Retinal pigment epithelial cell (primary cell): ENCODE measurements around the gene SDK1.

Experiments
- DNase-seq: peaks from one replicate; pipeline ENCODE4 v3.0.0-alpha.2; 2010; ENCODE audit warnings: low read depth
- H3K4me3 ChIP-seq: 2 replicates; pipeline ENCODE4 v1.5.1; 2011; ENCODE audit warnings: mild to moderate bottlenecking, low read length, control low read depth, moderate library complexity
- TF ChIP-seq, protein P1 (sequence below): conservative IDR thresholded peaks from 2 replicates; pipeline ENCODE4 v1.5.1; 2011; ENCODE audit warnings: low read depth, low read length, control low read depth, inconsistent platforms

Gene SDK1

DNA sequence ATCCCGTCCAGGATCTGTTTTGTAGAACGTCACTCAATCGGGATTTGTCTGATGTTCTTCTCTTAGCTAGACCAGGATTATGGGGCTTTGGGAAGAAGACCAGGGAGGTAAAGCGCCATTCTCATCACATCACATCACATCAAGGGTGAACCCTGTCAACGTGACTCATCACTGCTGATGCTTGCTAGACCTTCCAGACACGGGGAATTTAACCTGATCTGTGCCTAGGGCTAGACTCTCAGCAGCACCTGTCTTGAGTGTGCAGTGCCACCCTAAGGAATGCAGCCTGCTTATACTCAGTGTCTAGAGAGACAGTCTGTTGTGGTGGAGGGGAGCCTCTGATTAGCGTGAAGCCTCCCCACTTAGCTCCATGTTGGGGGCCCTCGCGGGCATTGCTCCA is 702.5 kb downstream of the SDK1 start:
- TF ChIP-seq, protein P1, sequence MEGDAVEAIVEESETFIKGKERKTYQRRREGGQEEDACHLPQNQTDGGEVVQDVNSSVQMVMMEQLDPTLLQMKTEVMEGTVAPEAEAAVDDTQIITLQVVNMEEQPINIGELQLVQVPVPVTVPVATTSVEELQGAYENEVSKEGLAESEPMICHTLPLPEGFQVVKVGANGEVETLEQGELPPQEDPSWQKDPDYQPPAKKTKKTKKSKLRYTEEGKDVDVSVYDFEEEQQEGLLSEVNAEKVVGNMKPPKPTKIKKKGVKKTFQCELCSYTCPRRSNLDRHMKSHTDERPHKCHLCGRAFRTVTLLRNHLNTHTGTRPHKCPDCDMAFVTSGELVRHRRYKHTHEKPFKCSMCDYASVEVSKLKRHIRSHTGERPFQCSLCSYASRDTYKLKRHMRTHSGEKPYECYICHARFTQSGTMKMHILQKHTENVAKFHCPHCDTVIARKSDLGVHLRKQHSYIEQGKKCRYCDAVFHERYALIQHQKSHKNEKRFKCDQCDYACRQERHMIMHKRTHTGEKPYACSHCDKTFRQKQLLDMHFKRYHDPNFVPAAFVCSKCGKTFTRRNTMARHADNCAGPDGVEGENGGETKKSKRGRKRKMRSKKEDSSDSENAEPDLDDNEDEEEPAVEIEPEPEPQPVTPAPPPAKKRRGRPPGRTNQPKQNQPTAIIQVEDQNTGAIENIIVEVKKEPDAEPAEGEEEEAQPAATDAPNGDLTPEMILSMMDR = no peak
- no peak for DNase-seq
- no peak overlapping the region for H3K4me3 ChIP-seq

DNA sequence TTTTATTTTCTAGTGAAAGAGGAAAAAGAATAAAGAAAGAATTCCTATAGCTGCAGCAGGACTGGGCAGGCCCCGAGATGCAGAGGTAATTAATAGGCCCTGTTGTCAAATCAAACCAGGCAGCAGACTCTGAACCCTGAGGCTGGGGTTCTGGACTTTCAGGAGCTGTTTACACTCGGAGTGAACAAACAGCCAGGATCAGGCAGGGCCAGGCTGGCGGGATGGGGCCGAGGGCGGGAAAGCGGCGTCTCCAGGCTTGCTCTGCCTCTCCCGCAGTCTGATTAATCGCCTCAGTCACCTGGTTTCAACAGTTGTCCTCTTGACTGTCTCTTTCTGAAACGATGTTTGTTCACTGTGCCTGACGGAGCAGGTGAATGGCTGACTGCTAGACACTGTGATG is 705.6 kb downstream of the SDK1 start:
- TF ChIP-seq, protein P1 = no peak
- no peak overlapping the region for H3K4me3 ChIP-seq
- no peak for DNase-seq

DNA sequence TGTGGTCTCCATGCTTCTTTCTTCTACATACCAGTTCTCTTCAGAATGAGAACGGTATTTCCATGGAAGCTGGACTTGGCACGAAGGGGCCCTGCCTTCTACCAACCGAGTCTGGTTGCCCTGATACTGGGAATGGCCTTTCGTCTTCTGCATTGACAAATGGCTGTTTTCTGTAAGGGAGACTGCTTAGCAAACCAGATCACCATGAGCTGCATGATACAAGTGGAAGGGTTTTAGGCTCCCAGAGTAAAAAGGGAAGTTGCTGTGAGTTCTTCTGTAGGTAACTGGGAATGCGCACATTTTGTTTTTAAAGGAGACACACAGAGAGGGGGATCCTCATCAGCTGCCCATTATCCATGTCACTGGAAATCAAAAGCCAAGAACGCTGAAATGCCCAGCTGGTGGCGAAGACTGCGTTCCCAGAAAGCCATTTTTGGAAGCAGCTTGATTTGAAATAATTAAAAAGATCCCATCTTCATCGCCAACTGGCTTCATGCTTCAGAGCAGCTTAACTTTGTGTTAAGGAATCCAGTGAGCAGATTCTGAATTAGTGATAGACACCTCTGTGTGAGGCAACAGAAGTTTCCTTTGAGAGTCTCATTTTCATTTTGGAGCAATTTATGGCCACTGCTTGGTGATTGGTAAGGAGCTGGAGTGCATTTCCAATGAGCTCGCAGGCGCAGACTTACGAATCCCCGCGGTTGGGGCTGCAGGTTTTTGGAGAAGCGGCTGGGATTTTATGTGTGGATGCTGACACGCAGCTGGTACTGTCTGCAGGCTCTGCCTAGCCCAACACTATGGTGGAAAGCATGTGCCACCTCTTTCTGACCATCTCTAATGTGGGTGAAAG is 708.4 kb downstream of the SDK1 start:
- H3K4me3 ChIP-seq = no peak overlapping the region
- no peak for DNase-seq
- TF ChIP-seq, protein P1 = no peak

DNA sequence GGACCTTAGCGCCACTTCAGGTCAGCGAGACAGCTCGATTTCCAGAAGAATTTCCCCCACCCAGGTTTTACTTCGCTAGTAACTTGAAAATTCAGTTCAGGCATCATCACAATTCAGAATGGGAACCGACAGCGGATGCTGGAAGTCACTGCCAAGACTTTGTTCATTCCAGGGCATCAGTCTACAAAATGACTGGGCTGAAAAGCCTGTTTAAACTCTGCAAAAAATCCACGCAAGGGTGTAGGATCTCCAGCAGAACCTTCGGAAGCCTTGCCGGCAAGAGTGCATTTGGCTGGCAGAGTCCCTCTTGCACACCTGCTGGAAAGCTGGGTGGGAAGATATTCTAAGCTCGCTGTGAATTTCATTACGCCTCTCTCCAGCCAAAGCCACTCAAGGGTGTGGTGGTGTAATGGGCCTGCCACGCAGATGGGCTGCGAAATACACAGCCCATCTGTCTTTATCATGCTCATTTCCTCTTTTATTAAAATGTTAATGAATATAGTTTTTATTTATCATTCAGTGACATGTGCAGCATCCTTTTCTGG is 709.1 kb downstream of the SDK1 start:
- no peak overlapping the region for H3K4me3 ChIP-seq
- DNase-seq = no peak
- TF ChIP-seq, protein P1 = no peak

DNA sequence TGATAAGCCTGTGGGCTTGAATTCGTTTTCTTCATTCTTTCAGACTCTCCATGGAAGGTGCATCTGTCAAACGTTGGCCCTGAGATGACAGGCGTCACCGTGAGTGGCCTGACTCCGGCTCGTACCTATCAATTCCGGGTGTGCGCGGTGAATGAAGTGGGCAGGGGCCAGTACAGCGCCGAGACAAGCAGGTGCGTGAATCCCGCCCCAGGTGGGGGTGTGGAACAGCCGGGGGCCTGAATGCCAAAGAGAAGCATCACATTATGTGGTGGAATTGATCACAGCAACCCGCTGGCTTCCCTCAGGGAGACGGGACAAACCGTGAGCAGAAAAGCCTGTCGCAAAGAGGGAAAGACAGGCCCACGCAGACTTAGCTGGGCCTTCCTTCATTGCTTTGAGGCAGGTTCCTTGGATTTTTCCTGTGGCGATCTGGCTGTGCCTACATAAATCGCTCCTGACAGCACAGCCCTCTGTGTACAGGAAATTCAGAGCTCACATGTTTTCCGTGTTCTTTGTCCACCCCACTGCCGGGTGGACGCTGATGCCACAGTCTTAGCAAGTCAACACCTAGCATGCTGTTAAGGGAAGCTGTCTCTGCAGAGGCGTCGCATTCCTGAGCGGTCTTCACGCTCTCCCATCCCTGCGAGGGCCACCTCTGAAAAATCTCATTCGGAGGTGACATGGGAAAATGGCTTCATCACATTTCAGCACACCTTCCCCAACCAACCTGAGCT is 710.0 kb downstream of the SDK1 start:
- DNase-seq = no peak
- H3K4me3 ChIP-seq = no peak overlapping the region
- TF ChIP-seq, protein P1 = no peak

DNA sequence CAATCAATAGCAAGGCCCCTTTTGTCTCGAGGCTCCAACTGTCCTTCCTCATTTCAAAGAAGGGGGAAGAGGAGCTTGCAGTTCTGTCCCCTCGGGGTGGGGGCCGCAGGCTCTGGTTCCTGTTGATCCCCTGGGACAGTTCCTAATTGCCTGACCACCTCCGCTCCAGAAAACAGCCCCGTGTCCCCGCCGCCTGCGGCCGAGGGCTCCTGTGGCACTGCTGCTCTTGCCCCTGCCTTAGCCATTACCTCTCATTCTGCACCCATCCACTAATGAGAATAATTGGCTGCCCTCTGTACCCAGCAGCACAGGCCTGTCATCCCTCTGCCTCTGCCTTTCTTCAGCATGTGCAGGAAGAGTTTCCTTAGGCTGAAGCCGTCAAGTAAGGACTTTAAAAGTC is 712.7 kb downstream of the SDK1 start:
- TF ChIP-seq, protein P1 = no peak
- no peak overlapping the region for H3K4me3 ChIP-seq
- no peak for DNase-seq
